Measurements from ENCODE around the gene CRHR1.

GRCh38 chr17:45792995-45793755 lies 9.1 kb downstream of the CRHR1 start:
- TF ChIP-seq NFIC (IDR thresholded peaks at IDR 0.05; ENCODE audit: borderline replicate concordance) (no peak), EP300 (IDR thresholded peaks at IDR 0.05; ENCODE audit: borderline replicate concordance in 1 of 2, low read depth in 1 of 2, low read length in 1 of 2) (no peak), ZBTB33 (IDR thresholded peaks at IDR 0.05; ENCODE audit: borderline replicate concordance, low read depth) (no peak), SMC3 (IDR thresholded peaks at IDR 0.05; ENCODE audit: low read depth, low read length) (no peak), FOXJ3 (CRISPR knock-in tag; IDR thresholded peaks at IDR 0.05) (no peak), JUND (IDR thresholded peaks at IDR 0.05) (no peak), GABPA (IDR thresholded peaks at IDR 0.05; ENCODE audit: low read depth) (no peak), TAF1 (IDR thresholded peaks at IDR 0.05; ENCODE audit: borderline replicate concordance, low read depth, low read length) (no peak), NRF1 (IDR thresholded peaks at IDR 0.05; ENCODE audit: low read depth, low read length) (no peak), USF1 (IDR thresholded peaks at IDR 0.05; ENCODE audit: borderline replicate concordance, low read depth) (no peak)
- TF ChIP-seq, protein P1, sequence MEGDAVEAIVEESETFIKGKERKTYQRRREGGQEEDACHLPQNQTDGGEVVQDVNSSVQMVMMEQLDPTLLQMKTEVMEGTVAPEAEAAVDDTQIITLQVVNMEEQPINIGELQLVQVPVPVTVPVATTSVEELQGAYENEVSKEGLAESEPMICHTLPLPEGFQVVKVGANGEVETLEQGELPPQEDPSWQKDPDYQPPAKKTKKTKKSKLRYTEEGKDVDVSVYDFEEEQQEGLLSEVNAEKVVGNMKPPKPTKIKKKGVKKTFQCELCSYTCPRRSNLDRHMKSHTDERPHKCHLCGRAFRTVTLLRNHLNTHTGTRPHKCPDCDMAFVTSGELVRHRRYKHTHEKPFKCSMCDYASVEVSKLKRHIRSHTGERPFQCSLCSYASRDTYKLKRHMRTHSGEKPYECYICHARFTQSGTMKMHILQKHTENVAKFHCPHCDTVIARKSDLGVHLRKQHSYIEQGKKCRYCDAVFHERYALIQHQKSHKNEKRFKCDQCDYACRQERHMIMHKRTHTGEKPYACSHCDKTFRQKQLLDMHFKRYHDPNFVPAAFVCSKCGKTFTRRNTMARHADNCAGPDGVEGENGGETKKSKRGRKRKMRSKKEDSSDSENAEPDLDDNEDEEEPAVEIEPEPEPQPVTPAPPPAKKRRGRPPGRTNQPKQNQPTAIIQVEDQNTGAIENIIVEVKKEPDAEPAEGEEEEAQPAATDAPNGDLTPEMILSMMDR (IDR thresholded peaks at IDR 0.05): no peak

Measured in SK-N-SH (cell line).